Dermis microvascular lymphatic vessel endothelial cell (primary cell): ENCODE measurements around the gene ANO9. TPM values are rescaled to one million over a fixed set of nuclear protein-coding genes. Genes with fewer than 3 reads are reported as not detected.
"Not testable (repeated sequence)": the region's sequence is repeated elsewhere in the genome, so short reads cannot be mapped to it uniquely, and the experiment has no call there.

Source experiments
- DNase-seq, 2 donors: peaks; one replicate each; pipeline versions ENCODE4 v3.0.0 to v3.0.0-alpha.2; 2010; ENCODE audit warnings: low read depth in 2 of 2
- total RNA-seq: library from RNA; depleted of rRNA; stranded (reverse); fragments of >200 nt; gene quantifications from 2 replicates; pipeline ENCODE4 v1.2.1, GENCODE V29; 2014

Gene ANO9
- total RNA-seq, 1 donor from 2014 or later: 1.4 TPM

GRCh38 chr11:416757-417621, 24.8 kb downstream of the ANO9 start:
- peak in 1 of 2 donors; percentile 34 for DNase-seq

GRCh38 chr11:416051-416756, 25.6 kb downstream of the ANO9 start:
- no peak for DNase-seq

GRCh38 chr11:415640-416041, 26.2 kb downstream of the ANO9 start:
- DNase-seq: no peak

- no peak for DNase-seq
Measured at GRCh38 chr11:414318-414857, 27.4 kb downstream of the ANO9 start.

- no peak for DNase-seq
Measured at GRCh38 chr11:413120-414081, 28.4 kb downstream of the ANO9 start.

GRCh38 chr11:412641-413119, 29.1 kb downstream of the ANO9 start:
- no peak for DNase-seq

- DNase-seq: not testable (repeated sequence)
Measured at GRCh38 chr11:411520-411919, 30.3 kb downstream of the ANO9 start.

- not testable (repeated sequence) for DNase-seq
Measured at GRCh38 chr11:410711-411110, 31.1 kb downstream of the ANO9 start.

GRCh38 chr11:409600-410483, 32.0 kb downstream of the ANO9 start:
- DNase-seq: no peak

- no peak for DNase-seq
Measured at GRCh38 chr11:409008-409599, 32.7 kb downstream of the ANO9 start.

- DNase-seq: no peak
Measured at GRCh38 chr11:408154-409007, 33.4 kb downstream of the ANO9 start.

- no peak for DNase-seq
Measured at GRCh38 chr11:407651-408123, 34.1 kb downstream of the ANO9 start.

GRCh38 chr11:406796-407650, 34.8 kb downstream of the ANO9 start:
- DNase-seq: peak; percentile 33 to 71

- DNase-seq: no peak
Measured at GRCh38 chr11:405954-406795, 35.6 kb downstream of the ANO9 start.

GRCh38 chr11:405323-405953, 36.4 kb downstream of the ANO9 start:
- no peak for DNase-seq

- DNase-seq: no peak
Measured at GRCh38 chr11:404551-405264, 37.1 kb downstream of the ANO9 start.
